COLO668 (cell line): Measurements from ENCODE around the gene PSORS1C2.

ENCODE experiments used
- DNase-seq: peaks from one replicate; lab custom pipeline; 2025; ENCODE audit not compliant: unreplicated experiment; lab: John Stamatoyannopoulos, UW

The PSORS1C2 gene

DNA sequence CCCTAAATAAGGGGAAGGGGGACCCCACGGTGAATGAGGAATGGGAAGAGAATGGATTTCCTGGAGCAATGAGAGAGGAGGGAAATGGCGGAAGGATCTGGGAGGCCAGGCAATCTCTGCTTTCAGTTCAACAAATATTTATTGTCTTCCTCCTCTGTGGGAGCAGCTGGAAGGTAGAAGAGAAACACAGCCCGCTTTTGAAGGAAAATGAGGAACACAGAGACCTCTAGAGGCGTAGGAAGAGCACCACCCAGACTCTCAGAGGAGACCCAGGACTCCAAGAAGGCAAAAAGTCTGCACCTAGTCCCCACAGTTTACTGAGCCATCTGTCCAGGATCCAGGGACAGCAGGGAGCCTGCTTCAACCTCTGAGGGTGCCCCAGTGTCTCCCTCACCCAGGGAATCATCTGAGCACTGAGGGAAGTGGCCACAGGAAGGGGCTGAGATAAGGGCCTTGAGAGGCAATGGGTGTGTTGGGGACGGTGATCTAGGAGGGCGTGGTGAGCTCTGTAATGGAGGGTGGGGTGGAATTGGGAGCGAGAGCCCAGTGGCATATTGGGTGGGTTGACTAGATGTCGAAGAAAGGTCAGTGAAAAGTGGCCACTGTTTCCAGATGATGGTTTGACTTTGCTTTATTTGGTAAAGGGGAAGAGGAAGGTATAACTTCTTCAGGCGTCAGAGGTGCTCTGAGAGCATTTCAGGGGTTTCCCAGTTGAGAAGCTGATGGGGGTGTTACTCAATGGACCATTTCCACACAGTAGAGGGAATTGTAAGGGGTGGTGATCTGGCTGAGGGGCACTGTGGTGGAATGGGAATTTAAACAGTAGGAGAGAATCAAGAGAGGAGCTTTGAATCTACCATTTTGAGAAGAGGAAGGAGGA is 23.7 kb downstream of the PSORS1C2 start:
- no peak for DNase-seq

DNA sequence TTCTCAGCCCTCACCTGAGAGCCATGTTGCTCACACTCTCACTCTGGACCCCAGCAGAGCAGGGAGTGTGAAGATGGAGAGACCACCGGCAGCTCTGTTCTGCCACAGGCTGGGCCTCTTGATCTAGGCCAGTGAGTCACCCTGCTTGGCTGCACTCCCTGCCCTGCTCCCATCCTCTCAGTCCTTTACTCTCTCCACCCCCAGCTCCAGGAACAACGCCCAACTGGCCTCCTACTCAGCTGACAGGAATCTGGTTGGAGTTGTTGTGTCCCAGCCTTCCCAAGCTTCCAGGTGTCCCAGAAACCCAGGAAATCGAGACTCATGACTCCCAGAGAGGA is 24.4 kb downstream of the PSORS1C2 start, which contains the start of gene PSORS1C1:
Gene PSORS1C1, plus strand, starts transcription at position 260 of the 338 bp plus-strand sequence. CDS start 14,833 bp downstream, outside the sequence.
- no peak for DNase-seq

DNA sequence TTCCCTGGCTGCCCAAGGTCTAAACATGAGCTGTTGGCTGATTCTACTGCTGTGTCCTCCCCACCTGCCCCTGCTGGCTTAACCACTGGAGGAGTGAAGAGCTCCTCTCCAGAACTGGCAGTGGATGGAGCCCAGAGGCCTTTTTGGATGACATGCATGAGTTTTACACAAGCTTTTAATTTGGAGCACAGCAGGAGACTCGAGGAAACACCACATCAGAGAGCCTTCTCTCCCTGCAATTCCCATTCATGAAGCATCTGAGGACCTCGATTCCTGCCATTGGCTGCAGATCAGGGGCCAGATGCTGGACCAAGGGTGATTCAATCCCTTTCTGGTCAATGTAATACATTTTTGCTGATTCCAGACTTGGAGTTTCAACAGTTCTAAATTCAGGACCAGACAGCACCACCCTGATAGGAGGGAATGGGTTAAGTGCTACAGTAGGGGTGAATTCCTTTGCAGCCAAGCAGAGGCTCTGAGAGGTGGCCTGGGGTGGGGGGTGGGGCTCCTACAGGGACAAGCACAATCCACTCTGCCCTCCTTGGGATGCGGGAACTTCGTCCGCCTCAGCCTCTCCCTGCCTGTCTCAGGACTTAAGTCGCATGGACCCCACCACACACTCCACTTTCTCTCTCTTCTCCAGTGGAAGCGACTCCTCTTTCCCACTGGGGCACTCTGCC is 24.9 kb downstream of the PSORS1C2 start:
- no peak for DNase-seq

DNA sequence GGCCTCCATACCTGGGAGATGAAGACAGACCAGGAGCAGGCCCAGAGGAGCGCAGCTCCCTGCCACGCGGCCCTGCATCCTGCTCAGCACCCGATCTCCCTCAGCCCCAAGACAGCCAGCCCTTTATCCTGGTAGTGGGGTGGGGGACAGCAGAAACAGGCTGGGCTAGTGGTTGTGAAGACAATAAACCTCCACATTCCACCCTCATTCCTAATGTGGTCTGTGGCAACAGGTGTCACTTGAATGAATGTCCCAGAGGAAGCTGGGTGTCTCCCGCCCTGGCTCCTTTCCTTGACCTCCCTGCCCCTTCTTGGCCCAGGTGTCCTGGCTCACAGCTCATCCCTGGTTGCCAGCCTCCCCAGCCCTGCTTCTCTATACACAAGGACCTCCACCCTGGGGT is 26.4 kb downstream of the PSORS1C2 start, which contains the start of gene C6orf15:
Gene C6orf15, minus strand, starts transcription at position 98 of the 400 bp plus-strand sequence. Its CDS starts 20 bp downstream, at position 78.
- no peak for DNase-seq

DNA sequence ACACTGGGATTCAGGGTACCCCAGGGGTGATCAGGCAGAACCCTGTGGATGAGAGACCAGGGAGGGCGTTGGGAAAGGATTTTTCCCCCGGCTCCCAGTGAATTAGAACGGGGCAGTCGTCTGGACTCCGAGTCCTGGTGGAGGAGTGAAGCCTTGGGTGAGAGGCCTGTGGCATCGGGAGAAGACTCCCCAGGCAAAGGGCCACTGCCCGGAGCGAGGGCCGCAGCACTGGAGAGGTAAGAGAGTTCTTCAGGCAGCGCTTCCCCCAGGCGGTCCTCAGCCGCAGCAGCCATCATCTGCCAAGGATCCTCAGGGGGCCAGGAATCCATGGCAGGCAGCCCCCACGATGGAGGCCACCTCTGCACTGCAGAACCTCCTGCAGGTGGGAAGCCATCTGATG is 27.2 kb downstream of the PSORS1C2 start:
- DNase-seq, result no peak

DNA sequence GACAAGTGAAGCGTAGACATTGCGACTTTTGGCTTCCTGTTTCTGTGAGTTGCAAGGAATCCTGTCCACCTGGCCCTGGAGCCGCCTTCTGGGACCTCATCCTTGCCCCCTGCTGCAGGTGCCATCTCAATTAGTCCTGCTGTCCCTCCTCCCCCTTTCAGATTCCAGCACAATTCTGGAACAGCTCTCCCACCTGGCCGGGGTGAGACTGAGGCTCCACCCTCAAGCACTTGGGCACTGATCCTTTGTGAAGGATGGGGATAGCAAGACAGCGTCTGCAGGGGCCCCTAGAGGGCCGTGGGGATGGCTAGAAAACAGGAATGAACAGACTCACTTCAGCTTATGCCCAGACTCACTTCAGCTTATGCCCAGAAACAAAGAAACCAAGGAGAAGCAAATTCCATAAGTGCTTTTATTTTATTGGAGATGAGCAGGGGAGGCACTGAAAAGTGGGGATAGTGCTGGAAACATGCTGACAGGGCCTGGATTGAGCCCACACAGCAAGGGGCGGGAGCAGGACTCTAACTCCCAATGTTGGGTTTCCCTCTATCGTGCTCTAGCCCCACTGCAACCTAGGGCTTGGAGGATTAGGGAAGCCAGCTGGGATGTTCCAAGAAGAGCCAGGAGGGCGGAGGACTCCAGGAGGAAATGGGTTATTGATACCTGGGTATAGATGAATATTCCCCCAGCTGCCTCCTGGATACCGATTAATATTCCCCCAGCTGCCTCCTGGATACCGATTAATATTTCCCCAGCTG is 27.9 kb downstream of the PSORS1C2 start:
- DNase-seq, result no peak

DNA sequence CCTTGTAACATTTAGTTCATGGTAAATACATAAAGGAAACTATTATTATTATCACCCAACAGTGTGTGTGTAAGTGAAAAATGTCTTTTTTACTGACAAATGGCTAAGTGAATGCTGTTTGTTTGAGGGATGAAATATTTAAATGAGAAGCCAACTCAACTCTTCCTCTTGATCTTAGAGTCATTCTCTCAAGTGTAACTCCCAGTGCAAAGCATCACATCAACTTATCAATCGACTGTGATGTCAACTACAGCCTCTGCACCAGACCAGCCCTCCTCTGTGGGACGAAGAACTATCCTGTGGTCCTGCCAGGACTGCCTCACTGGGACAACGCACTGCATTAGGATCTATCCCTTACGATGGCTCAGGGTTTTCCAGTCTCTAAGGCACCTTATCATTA is 31.8 kb downstream of the PSORS1C2 start:
- DNase-seq, result no peak

DNA sequence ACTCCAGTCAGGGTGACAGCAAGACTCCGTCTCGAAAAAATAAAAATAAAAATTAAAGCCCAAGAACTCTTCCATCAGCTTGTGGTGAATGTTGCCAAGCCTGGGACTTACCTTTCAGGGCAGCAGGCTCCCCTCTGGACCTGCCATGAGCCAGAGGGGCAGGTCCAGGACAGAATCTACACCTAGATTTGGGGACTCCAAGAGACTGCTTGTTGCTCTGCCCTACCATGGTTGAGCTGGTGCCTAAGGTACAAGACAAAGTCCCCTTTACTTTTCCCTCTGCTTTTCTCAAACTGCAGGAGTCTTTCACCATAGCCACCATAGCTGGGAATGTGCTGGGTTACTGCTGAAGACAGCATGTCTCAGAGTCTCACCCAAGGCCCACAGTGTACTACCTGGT is 35.7 kb downstream of the PSORS1C2 start:
- DNase-seq, result no peak

DNA sequence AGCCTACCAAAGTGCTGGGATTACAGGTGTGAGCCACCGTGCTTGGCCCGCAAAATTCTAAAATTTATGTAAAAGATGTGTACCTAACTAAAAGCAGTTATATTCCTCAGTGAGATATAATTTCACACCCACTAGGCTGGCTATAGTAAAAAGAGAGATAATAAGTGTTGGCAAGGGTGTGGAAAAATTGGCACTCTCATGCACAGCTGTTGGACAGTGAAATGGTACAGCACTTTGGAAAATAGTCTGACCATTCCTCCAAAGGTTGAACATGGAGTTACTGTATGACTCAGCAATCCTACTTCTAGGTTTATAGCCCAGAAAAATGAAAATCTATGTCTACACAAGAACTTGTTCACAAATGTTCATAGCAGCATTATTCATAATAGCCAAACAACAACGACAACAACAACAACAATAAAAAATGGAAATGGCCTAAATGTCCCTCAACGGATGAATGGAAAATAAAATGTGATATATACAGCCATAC is 40.4 kb downstream of the PSORS1C2 start:
- DNase-seq, result no peak

DNA sequence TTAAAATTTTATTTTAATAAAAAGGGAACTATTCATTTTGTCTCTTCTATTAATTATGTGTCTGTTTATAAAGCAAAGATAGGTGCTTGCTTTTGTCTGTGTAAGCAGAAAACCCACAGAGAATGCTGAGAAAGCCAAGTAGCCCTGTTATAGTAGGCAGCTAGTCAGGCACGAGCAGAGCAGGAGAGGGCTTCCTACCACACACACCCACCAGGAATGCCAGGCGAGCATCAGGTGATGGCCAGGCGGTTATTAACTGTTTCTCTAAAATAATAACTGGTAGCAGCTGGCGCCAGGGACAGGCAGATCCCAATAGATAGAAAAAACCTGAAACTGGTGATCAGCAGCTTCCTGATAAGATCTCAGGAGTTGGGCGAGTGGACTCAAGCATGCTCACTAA is 42.2 kb downstream of the PSORS1C2 start:
- no peak for DNase-seq

DNA sequence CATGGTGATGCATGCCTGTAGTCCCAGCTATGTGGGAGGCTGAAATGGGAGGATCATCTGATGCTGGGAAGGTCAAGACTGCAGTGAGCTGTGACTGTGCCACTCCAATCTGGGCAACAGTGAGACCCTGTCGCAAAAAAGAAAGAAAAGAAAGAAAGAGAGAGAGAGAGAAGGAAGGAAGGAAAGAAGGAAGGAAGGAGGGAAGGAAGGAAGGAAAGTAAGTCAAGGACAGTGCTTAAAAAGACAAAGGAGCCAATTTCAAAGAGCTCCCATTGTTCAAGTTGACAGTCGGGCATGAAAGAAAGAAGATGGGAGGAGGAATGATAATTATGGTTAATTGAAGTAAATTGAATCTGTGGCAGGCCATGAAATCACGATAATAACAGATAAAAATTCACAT is 42.7 kb downstream of the PSORS1C2 start:
- DNase-seq, result no peak

DNA sequence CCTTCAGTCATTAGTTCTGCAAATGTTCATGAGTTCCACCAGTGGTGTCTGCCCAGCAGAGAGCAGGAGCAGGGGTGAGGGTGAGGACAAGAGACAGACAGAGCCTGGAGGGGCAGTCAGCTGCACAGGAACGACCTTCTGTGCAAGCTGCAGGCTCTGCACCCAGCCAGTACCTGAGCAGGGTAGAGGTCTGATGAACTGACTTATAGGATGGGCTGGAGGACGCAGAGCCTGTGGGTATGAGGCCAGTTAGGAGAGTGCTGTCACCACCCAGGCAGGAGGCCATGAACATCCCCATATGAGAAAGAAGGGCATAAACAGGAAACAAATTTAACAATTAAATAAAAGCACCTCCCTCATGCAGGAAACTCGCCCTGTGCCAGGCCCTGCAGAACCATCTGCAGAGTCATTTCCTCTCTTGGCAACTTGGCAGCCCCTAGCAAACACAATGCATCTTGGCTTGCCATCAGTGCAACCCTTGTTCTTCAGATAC is 44.4 kb downstream of the PSORS1C2 start:
- DNase-seq, result no peak

DNA sequence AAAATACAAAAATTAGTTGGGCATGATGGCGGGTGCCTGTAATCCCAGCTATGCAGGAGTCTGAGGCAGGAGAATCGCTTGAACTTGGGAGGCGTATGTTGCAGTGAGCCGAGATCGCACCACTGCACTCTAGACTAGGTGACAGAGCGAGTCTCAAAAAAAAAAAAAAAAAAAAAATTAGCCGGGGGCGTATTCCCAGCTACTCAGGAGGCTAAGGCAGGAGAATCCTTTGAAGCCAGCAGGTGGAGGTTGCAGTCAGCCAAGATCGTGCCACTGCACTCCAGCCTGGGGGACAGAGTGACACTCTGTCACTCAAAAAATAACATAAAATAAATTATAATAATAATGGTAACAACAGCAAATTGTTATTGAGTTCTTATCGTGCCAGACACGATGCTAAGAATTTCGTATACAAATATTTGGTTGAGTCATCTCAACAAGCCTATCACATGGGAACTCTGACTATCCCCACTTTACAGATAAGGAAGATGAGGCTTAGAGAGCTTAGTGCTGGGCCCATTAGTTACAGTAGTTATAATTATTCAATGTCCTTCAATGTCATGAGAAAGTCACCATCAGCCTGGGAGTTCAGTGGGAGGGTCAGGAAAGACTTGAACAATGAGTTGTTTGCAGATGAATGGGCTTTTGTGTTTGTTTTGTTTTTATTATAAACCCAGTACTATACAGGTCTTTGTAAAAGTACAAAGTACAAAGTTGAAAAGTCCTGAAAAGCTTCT is 45.9 kb downstream of the PSORS1C2 start:
- no peak for DNase-seq

DNA sequence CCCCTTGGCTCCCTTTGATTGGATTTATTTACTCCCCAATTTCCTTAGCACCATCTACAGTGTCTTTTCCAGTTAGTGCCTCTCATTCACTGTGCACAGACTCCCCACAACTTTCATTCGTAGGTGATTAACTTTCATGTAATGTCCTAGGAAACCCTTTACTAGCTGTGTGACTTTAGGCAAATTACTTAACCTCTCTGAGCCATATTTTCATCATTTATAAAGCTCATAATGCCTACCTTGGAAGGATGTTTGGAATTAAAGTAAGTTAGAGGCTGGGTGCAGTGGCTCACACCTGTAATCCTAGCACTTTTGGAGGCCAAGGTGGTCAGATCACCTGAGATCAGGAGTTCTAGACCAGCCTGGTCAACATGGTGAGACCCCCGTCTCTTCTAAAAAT is 46.6 kb downstream of the PSORS1C2 start:
- DNase-seq, result no peak

DNA sequence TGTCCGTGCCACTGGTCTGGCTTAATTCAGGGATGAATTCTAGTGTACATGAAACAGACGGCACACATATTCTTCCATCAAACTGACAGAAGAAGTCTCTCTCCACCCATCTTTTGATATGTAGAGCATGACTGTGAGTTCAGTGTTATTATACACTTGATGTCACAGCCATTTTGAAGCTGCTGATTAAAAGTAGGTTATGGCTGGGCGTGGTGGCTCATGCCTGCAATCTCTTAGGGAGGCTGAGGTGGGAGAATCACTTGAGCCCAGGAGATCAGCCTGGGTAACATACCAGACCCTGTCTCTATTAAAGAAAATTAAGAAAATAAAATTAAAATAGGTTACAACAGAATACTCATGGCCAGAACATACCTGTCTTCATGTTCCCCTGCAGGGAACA is 47.2 kb downstream of the PSORS1C2 start:
- DNase-seq, result no peak

DNA sequence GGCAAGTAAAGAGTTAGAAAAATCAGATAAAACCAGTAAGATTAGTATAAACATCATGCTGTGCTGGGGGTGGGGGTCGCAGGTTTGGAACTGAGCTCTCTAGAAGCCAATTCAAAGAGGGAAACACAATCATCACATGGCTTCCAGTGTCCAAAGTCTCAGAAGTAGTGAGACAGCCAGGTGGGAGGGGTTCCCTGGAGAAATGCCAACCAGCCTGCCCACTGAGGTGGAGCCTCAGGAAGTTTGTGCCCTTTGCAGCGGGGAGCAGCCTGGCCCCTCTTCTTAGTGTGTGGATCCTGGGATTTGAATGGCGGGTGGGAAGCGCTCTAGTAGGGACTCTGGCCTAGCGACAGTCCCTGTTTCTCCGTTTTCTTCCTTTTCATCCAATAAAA is 47.9 kb downstream of the PSORS1C2 start:
- DNase-seq, result no peak

DNA sequence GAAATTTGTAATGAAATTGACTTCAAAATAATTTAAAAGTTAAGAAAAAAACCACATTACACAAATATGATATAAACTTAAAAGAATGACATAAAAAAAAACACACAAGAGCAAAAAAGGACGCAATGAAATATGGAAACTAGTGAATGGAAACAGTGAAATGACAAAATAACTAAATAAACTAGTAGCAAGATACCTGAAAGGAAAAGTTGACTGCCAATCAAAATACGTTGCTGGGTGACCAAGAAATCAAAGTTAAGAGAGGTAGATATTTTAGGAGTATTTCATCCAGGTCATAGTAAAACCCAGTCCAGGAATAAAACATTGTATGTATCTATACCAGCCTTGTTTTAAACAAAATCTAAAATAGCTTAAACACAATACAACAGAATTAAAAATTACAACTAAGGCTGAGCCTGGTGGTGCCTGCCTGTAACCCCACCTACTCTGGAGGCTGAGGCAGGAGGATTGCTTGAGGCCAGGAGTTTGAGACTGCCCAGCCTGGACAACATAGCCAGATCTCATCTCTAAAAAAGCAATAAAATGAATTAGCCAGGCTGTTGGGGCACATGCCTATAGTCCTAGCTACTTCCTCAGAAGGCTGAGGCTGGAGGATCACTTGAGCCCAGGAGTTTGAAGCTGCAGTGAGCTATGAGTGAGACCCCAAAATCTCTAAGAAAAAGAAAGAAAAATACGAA is 48.4 kb downstream of the PSORS1C2 start:
- no peak for DNase-seq
